HG03108 (cell line): ENCODE measurements around the gene SAMD13.

Experiments used
- ATAC-seq: cut with Tn5 transposase; IDR thresholded peaks from one replicate; pipeline ENCODE4 v1.9.1; 2021; ENCODE audit warnings: moderate library complexity; ENCODE audit not compliant: unreplicated experiment

Gene SAMD13

DNA sequence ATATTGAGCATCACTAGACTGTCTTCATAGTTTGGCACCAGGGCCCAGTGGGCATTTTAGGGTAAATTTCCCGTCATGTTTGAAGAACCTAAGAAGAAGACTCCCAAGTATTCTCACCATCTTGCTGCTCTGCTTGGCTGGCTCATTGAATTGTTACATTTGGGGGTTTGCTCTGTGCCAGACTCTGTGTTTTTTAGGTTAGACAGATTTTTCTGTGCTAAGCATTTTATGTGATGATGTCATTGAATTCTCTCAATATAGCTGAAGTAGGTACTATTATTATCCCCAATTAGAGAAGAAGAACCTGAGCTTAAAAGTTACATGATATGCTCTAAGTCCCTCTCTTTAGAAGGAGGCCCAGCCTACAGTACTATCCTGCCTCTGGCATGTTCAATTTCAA lies 68.8 kb downstream of the SAMD13 start:
- no peak for ATAC-seq

DNA sequence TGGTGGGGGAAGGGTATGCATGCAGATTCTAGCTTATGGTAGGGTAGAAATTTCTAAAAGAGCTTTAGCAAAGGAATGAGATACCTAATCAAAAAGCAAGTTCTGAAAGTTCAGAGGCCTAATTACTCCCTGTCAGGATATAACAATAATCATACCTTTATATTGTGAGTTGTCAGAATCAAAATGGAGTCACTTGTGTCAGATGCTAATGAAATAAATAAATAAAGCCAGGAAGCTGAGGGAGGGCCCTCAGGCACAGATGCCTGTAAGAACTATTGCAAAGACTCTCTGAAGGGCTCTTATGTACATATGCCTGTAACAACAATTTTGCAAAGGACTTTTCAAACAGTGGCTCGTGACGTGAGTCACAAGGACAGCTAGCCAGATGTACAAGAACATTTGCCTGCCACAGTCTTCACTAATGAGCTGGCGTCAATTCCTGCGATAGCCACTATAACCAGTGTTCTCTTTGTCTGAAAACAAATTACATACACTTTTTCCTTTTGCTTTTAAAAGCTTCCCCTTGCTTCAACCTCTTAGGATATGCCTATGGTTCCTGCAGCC lies 69.4 kb downstream of the SAMD13 start:
- ATAC-seq, result no peak

DNA sequence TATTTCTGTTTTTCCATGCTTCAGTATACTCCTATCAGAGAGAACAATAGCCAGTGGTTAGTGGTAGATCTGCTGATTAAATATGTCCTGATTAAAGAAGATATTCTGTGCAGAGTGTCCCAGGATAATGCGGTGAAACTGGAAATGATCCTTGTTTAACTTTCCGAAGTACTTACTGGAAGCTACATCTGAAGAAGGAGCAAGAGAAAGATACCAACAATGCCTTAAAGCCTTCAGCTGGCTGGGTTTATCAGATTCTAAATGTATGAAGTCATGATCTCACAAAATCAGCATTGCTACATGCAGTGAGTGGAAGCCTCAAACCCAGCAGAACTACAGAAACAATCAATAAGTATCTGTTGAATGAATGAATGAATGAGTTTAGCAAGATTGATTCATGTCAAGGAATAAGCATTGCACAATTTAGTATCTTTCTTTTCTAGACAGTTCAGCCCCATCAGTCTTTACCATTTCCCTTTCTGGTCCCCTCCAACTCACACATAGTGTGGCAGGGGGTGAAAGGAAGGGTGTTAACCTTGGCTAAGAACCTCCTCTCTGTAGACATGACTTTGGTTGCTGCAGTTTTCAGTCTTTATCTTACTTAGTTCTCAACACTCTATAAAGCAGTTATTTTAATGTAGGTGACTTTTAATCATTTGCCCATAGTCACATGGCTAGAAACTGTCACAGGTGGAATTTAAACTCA lies 72.1 kb downstream of the SAMD13 start:
- ATAC-seq, result no peak

DNA sequence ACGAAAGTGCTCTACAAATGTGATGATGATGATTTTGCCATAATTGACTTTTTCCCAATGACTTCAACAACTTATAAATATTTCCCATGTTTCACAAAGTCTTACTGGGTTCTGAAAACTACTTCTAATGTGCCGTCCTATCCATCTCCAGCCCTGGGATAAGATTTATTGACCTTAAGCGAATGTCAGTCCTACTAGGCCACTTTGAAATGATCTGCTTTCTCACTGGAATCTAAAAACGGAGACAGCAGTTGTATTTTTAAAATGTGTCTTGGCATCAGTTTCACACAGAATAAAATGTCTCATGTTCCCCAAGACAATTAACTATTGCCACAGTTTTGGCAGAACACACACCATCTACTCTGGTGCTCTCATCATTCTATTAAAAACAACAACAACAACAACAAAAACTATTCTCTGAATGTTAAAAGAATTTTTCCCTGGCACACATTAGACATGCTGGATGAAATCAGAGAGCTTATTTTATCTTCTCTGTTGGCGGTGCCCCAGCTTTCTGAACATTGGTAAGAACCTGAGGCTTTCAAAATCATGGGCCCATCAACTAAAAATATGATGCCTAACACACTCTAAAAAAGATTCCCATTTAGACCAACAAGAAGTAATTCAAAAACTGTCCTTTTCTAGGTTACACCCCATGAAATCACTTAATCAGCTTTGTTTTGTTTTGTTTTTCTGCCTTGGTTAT lies 73.6 kb downstream of the SAMD13 start:
- ATAC-seq, result no peak

DNA sequence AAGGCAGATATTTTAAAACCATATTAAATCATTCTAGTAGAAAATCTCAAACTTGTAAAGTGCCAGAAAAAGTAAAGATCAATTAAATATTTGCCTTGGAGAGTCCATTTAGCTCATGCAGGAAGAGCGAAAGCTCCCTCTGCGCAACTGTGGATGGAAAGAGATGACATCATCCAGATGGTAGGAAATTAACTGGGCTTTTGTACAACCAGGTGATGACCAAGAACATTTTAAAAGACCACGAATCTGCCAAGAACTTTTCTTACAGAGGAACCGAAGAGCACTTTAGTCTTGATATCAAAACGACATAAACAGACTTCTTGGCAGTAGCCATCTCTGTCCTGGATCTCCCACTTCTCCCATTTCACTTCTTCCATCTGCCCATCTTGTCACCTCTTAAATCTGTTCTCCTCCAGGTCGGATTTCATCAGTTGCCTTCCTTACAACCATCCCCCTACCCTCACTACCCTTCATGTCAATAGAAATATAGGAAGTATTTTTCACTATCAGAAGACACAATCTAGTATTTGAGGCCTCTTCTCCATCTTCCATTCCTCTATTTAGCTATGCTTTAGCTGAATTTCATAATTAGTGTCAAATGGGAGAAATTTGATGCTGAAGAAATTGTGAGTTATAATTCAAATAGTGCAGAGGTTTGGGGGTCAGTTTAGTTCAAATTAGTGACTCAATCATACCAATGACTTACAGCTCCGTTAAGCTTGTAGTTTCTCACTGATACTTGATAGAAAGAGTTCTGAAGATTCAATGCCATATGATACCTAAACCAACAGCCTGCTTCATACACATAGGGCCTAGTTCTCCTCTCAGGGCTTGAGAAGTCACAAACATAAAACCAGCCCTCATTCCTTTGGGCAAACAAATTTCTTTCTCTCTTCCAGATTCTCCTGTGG lies 74.7 kb downstream of the SAMD13 start:
- no peak for ATAC-seq

DNA sequence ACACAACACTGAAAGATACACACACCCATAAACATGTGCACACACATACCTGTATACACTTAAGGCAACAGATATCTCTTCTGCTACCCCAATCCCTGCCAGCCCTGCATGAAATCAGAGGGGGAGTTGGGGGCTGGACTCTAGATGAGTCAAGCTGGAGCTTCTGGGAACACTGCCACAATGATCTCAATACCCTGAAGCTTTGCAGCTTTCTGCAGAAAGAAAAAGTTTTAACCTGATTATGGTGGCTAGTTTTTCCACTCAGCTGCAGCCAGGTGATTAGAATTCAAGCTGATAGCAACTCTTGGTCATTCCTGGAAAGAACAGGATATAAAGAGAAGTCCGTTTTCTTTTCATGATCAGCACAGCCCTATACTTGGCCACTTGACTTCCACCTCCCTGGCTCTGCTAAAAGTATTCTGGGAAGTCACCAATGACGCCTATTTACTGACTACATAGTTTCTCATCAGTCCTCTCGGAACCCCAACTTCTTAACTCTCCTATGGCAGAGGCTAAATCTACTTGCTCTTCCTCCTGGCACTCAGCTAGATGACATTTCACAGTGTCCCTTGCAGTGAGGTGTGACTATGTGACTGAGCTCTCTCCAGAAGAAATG lies 76.1 kb downstream of the SAMD13 start:
- ATAC-seq, result no peak

DNA sequence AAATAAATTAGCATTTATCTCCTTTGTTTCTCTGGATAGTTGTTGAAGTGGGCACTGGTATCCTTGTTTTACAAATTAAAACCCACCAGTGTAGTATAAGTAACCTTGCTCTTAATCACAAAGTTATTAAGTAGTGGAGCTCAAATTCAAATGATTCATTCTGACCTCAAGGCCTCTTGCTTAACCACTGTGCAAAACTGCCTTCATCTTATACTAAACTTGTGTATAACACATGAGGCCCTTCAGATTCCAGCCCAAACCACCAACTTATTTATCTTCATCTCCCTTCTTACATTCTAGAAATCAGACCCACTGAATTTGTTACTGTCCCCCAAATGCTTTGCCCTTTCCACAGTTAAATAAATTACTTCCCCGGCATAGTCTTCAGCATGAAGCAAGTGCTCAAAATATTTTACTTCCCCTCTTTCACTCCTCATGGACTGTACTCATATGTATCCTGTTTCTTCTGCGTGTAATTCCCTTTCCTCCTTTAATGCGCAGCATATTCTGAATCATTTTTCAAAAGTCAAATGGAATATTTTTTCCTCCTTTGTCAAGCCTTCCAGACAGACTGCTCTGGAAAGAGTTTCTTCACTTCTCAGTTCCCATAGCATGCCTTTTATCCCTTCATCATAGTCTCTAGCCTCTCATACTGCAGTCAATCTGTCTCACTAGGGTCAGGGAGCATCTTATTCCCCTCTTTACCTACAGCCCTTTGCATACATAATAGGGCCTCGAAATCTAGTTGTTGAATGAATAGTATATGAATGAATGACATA lies 77.8 kb downstream of the SAMD13 start:
- ATAC-seq, result no peak

DNA sequence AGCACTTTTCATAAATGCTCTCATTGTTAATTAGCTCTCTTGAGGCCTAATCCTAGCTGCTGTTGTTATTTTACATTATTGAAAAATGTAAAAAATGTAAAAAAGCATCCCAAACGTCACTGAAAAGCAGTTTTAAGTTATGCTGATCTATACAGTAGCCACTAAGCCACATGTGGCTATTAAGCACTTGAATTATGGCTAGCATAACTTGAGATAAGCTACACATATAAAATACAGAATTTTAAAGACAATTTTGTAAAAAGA lies 78.3 kb downstream of the SAMD13 start:
- no peak for ATAC-seq

DNA sequence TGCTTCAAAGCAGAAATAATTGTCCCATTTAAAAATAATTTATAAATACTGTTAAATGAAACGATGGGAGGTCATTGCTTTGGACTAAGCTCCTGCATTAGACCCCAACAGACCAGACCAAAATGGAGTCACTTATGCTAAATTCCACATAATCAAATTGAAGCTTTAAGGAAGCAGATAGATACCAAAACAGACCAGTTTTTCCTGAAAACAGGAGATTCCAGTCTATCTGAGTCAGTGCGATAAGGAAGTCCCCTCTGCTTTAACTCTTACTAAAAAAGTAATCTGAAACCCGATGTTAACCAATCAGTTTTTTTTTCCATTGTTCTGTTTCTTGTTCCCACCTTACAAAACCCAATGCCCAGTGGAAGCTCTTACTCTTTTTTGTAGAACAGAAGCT lies 80.6 kb downstream of the SAMD13 start:
- ATAC-seq, result no peak

DNA sequence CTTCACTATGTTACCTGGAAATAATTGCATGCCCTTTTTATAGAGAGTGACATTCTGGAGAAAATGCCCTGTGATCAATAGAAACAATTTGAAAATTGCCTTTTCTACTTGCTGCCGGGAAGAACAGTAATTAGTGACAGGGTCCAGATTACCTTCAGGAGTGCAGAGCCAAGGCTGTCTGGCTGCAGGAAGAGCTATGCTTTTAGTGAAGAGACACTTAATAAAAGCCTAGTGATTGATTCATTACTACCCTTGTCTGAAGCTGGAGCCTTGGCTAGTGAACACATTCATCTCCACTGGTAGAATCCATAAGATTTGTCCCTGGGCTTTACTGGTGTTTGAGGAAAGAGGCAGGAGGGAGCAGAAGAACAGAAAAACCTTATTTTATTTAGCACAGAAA lies 83.8 kb downstream of the SAMD13 start:
- ATAC-seq, result no peak

DNA sequence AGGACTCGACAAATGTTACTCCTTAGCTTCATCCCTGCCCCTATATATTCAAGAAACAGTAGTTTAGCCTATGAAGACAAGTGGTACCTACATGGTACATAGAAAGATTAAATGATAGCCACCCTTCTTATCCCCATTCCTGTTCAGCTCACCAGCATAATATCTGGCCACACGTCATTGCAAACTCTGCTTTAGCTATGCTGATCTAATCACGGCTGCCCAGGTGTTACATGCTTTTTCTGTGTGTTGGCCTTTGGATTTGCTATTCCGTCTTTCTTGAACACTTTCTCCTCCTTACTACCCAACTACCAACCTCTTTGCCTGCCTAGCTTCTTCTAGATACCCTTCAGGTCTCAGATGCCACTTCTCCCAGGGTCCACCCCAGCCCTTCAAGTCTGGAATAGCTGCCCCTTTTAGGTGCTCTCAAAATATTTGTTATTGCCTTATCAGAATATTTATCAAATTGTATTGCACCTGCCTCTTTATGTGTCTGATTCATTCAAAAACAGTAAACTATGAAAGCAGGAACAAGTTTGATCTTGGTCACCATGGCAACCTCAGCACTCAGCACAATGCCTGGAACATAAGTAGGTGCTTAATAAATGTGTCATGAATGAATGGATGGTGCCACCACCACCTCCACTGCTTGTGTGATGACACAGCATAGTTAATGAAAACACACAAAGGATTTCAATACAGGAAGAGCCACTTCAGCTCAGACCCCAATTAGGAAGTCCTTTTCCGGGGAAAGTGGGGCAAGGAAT lies 85.4 kb downstream of the SAMD13 start:
- ATAC-seq, result no peak

DNA sequence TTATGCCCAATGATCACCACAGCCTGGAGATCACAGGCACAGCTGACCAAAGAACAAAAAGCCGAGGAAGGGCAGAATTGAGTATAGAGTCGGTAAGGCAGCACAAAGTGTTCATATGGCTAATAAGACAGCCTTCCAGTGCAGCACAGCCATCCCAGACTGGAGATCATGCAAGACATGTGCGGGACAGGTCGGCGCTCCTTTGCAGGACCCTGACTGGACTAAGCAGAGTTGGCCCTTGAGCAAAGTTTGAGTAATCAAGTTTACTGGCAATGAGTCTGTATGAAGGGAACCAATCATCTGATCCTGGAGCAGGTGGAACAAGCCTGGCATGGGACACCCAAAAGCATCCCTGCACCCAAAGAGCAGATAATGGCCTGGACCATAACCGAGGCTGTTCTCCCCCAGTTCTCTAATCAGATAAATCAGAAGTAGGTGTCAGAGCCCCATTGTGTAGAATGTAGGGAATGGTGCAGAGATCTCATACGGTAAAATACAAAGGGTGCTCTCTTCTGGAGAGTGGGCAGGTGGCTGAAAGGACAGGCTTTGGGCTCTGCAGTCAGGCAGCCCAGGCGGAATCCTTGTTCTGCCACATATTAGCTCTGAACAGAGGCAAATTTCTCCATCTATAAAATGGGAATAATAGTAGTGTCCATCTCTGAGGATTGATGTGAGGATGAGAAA lies 86.1 kb downstream of the SAMD13 start:
- ATAC-seq, result no peak

DNA sequence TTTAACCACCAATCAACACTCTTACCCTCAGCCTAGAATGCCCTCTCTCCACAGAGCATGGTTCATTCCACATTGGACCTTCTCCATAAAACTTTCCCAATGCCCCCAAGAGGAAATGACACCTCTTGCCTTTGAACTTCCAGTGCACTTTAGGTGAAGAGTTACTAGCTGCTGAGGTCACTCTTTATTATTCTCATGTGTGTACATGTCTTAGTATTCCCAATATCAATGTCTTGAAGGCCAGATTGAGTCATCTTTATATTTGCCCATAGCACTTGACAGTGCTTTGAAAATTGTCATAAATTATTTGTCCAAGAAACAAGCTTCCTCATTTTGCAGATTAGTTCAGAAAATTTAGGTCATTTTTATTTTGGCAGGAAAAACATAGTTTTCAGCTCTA lies 88.7 kb downstream of the SAMD13 start:
- ATAC-seq, result no peak

DNA sequence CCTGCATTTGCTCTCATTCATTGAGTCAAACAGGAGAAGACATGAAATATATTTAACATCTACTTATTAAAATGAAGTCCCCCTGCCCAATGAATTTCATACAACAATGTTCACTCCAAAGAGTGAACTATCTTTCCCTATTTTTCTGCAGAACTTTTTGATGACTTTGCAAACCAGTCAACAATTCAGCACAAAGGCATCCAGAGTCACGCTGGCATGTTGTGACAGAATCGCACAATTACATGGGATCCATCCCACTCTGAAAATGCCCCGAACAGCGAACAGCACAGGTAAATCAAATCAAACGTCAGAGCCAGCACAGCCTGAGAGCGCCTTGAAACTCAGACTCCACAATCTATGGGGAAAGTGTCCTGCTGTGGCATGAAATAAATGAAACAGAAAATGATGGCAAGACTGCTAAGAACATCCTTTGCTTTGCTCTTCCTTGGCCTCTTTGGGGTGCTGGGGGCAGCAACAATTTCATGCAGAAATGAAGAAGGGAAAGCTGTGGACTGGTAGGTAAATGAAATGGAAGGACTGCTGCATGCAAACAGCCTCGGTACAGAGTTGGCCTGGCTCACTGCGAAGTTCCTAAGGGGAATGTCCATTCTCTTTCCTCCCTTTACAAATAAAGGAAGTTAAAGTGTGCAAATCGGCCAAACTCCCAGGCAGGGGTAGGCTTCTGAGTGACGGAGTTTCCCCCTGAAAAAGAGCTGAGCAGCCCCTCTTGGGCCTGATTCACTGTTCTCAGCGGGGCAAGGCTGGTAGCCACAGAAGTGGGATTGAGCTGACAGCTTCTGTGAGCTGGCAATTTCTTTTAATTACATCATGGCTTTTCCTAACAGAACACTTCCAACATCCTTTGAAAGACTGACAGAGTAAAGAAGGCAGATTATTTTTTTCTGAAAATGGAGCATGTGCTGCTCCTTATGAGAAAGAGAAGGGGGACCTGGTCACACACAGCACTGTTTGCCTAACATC lies 97.0 kb downstream of the SAMD13 start, which contains the start of gene DNASE2B:
Gene DNASE2B, plus strand, starts transcription at position 310 of the 981 bp plus-strand sequence. Its CDS starts 81 bp downstream, at position 391.
- ATAC-seq, result no peak
